Neutrophil (primary cell): ENCODE measurements around the gene SCLY.

ENCODE experiments used
- H3K27ac ChIP-seq: fragments of 200-600 bp; sonication (generic); 2 replicates; pipeline ENCODE4 v1.5.1; 2016; ENCODE audit warnings: mild to moderate bottlenecking, moderate library complexity
- H3K27me3 ChIP-seq: fragments of 200-600 bp; sonication (generic); 2 replicates; pipeline ENCODE4 v1.6.0; 2016; ENCODE audit warnings: mild to moderate bottlenecking
- H3K36me3 ChIP-seq: fragments of 200-600 bp; sonication (generic); 2 replicates; pipeline ENCODE4 v1.5.1; 2017
- H3K4me1 ChIP-seq, 2 experiments: fragments of 200-600 bp in 1 of 2; sonication (generic) in 1 of 2; 1 replicate in 1 of 2; 2 replicates in 1 of 2; pipeline versions ENCODE4 v1.5.1 to v1.6.1; 2013 to 2016; ENCODE audit warnings: low read depth in 1 of 2, low read length in 1 of 2, mild to moderate bottlenecking in 1 of 2, moderate library complexity in 1 of 2; ENCODE audit not compliant: control insufficient read depth in 1 of 2, insufficient read depth in 1 of 2
- H3K4me3 ChIP-seq, 2 experiments: fragments of 200-600 bp in 1 of 2; sonication (generic) in 1 of 2; 1 replicate in 1 of 2; 2 replicates in 1 of 2; pipeline ENCODE4 v1.5.1; 2013 to 2016; ENCODE audit warnings: low read depth in 1 of 2, low read length in 1 of 2, mild to moderate bottlenecking in 1 of 2, moderate library complexity in 1 of 2
- H3K9me3 ChIP-seq: fragments of 200-600 bp; sonication (generic); 2 replicates; pipeline ENCODE4 v1.5.1; 2016
- CTCF ChIP-seq: fragments of 200-600 bp; sonication (generic); IDR thresholded peaks from 2 replicates; pipeline ENCODE4 v1.5.1; 2016; ENCODE audit warnings: antibody characterized with exemption

Gene SCLY

DNA sequence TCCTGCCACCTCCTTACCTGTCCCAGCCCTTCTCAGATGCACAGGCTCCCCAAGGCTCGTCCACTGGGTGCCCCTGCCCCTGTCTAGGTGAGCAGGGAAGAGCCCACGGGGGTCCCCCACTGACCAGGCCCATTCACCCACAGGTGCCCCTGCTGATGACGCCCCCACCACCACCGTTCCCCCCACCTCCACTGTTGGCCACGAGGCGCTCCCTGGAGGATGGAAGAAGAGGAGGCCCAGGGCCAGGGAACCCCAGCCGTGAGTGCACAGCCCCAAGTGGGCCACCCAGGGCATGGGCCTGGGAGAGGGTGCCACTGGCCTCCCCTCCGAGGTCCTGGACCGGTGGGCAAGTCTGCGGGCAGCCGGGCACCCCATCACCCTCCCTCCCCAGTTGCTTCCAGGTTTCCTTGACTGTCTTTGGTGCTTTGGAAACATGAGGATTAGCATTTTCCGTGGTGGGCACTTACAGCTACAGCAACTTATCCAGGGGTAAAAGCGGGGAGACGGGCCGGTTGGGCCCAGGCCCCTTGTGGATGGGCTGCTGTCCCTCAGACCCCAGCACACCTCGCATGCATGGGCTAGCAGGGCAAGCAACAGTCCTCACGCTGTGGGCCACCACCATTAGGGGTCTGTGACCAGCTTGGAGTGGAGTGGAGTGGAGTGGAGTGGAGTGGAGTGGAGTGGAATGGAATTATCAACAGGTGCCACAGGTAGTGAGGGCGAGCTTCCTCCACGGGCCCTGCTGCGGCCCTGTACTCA lies 64.5 kb downstream of the SCLY start:
- no peaks in the 10 kb centered on the region for H3K9me3 ChIP-seq
- no peak overlapping the region for H3K27ac ChIP-seq
- TF ChIP-seq CTCF, result no peak
- H3K4me1 ChIP-seq, result no peaks in the 10 kb centered on the region
- no peaks in the 10 kb centered on the region for H3K36me3 ChIP-seq
- no peak overlapping the region for H3K4me3 ChIP-seq
- peaks cover 17% of the 10 kb centered on the region for H3K27me3 ChIP-seq

DNA sequence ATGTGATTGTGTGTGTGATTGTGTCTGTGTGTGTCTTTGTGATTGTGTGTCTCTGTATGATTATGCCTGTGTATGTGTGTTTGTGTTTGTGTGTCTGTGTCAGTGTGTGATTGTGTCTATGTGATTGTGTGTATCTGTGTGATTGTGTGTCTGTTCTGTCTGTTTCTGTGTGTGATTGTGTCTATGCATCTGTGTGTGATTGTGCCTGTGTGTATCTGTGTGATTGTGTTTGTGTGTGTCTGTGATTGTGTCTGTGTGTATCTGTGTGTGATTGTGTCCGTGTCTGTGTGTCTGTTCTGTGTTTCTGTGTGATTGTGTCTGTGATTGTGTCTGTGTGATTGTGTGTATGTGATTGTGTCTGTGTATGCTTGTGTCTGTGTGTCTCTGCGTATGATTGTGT lies 65.5 kb downstream of the SCLY start:
- H3K4me3 ChIP-seq, result no peak overlapping the region
- H3K27me3 ChIP-seq, result peaks cover 12% of the 10 kb centered on the region
- no peaks in the 10 kb centered on the region for H3K4me1 ChIP-seq
- H3K36me3 ChIP-seq, result no peaks in the 10 kb centered on the region
- H3K9me3 ChIP-seq, result no peaks in the 10 kb centered on the region
- H3K27ac ChIP-seq, result no peak overlapping the region
- TF ChIP-seq CTCF, result no peak

DNA sequence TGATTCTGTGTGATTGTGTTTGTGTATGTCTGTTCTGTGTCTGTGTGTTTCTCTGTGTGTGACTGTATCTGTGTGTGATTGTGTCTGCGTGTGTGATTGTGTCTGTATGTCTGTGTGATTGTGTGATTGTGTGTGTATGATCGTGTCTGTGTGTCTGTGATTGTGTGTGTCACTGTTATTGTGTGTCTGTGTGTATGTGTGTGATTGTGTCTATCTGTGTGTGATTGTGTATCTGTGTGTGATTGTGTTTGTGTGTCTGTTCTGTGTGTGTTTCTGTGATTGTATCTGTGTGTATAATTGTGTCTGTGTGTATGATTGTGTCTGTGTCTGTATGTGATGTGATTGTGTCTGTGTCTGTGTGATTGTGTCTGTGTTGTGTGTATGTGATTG lies 66.0 kb downstream of the SCLY start:
- H3K36me3 ChIP-seq, result no peaks in the 10 kb centered on the region
- no peaks in the 10 kb centered on the region for H3K4me1 ChIP-seq
- H3K9me3 ChIP-seq, result no peaks in the 10 kb centered on the region
- H3K27me3 ChIP-seq, result peaks cover 12% of the 10 kb centered on the region
- no peak overlapping the region for H3K27ac ChIP-seq
- H3K4me3 ChIP-seq, result no peak overlapping the region
- no peak for TF ChIP-seq CTCF

GRCh38 chr2:238127165-238128060 lies 66.6 kb downstream of the SCLY start:
- Histone ChIP-seq H3K4me1 (no peaks in the 10 kb centered on the region), H3K9me3 (no peaks in the 10 kb centered on the region), H3K27me3 (peaks cover 12% of the 10 kb centered on the region), H3K4me3 (no peak overlapping the region), H3K27ac (no peak overlapping the region), H3K36me3 (no peaks in the 10 kb centered on the region)
- no peak for TF ChIP-seq CTCF

DNA sequence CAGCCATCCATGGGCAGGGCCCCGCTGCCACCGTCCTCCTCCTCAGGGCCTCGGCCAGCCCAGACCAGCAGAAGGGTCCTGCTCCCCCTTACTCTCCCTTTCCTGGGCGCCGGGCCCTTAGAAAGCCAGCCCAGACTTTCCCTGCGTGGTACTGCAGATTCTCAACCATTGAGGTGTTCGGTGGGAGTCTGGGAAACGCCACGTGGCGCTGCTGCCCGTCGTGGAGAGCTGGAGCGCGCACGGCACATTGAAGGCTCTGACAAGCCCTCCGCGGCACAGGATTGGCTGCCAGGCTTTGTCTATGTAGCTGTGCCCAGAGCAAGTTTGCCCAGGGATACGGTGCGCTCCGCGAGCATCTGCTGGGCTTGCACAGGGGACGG lies 67.2 kb downstream of the SCLY start:
- Histone ChIP-seq H3K4me3 (no peak overlapping the region), H3K27ac (no peak overlapping the region), H3K36me3 (no peaks in the 10 kb centered on the region), H3K4me1 (no peaks in the 10 kb centered on the region), H3K27me3 (peaks cover 12% of the 10 kb centered on the region), H3K9me3 (no peaks in the 10 kb centered on the region)
- TF ChIP-seq CTCF, result no peak
